HG02970 (cell line): ENCODE measurements around the gene ZEB2.
"Not testable (repeated sequence)": the region's sequence is repeated elsewhere in the genome, so short reads cannot be mapped to it uniquely, and the experiment has no call there.

Experiments
- ATAC-seq: cut with Tn5 transposase; IDR thresholded peaks from one replicate; pipeline ENCODE4 v1.9.1; 2021; ENCODE audit warnings: mild to moderate bottlenecking, moderate library complexity, moderate number of reproducible peaks; ENCODE audit not compliant: unreplicated experiment, low FRiP score

Gene ZEB2

DNA sequence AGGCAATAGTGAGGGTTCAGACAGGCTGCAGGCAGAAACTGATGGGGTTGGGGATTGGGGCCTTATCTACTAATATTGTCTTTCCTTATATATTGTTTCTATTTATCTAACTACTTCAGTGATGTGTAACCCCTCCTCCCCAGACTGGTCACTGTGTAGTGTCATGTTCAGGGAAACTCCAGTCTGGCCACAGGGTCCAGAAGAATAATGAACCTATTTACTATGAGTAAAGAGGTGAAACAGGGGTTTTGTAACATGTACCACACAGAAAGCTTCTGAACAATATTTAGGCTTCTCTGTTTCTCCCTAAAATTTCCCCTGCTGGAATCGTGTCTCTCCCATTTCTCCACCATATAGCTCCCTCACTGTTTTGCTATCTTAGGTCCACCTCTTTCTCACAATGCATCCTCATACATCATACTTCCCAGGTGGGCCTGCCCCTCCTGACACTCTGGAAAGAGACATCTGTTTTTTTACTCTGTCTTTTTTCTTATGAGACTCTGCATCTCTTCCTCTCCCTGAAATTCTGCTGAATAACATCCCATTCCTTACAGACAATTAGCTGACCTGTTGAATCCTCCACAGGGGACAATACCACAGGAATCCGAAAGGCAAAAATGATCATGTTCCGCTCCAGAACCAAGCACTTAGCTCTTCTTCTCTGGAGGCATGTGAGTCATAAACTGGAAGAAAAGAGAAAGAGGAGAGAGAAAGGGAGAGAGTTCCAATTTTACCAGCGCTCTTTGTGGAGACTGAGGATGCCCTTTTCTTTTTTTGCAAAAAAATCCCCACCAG, 154.8 kb downstream of the ZEB2 start:
- ATAC-seq, result no peak

DNA sequence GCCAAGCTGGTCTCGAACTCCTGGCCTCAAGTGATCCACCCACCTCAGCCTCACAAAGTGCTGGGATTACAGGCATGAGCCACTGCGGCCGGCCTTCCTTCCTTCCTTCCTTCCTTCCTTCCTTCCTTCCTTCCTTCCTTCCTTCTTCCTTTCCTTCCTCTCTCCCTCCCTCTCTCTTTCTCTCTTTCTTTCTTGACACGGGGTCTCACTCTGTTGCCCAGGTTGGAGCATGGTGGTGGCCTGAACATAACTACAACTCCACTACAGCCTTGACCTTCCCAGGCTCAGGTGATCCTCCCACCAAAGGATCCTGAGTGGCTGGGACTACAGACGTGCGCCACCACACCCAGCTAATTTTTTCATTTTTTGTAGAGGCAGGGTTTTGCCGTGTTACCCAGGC, 155.7 kb downstream of the ZEB2 start:
- ATAC-seq, result not testable (repeated sequence)

GRCh38 chr2:144362401-144362800, 157.5 kb downstream of the ZEB2 start:
- ATAC-seq, result no peak

GRCh38 chr2:144361742-144362141, 158.2 kb downstream of the ZEB2 start:
- ATAC-seq, result no peak

DNA sequence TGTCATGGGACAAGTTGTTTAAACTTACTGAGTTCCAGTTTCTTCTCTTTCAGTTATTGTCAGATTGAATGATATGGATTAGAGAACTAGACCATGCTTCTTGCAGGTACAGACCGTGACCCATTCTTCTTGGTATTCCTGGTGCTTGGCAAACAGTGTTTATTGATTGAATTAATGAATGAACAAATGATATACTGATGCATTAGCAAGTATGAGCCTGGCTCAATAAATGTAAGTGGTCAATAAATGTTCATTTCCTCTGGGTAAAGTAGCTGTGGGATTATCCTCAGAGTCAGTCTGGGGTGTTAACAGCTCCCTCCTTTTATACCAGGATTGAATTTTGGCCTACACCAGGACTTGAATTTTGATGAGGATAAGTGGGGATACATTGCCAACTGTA, 160.2 kb downstream of the ZEB2 start:
- ATAC-seq, result no peak

DNA sequence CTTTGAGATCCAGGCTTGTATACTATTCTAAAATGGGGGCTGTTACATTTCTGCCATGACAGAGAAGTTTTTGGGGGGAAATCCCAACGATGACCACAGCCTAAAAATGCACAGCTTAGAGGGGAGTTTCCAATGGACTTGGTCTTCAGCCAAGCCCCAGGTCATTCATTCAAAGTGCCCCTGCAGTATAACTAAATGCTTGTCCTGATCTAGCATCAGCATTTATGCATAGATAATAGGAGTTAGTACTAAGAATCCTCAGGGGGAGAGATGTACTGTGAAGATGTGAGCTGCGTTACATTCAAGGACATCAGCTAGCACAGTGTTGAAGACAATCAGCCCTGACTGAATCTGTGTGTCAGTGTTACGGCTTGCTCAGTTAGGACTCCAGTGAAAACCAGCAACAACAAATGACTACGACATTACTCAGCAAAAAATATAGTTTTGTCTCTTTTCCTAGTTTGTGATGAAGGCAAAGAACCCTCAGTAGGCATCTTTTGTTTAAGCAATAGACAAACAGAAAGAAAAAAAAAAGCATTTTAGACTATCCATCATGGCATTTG, 160.9 kb downstream of the ZEB2 start:
- peak; percentile 62 for ATAC-seq

GRCh38 chr2:144358374-144358964, 161.4 kb downstream of the ZEB2 start:
- peak; percentile 8 for ATAC-seq

- peak; percentile 77 for ATAC-seq
Observed at GRCh38 chr2:144357623-144358373, 162.1 kb downstream of the ZEB2 start.

DNA sequence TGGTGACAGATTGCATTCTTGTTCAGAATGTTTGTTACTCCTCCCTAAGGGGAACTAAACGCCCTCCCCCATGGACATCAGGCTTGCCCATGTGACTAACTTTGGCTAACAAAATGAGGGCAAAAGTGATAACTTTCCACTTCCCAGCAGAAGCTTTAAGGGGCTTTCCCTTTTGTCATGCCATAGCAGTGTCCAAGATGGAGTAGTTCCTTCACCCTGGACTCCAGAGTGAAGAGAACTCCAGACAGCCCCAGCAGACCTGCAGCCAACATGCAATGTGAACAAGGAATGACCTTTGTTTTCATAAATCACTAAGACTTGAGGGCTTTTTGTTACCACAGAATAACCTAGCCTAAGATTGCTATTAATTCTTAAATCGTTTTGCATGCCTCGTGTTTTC, 163.5 kb downstream of the ZEB2 start:
- no peak for ATAC-seq

DNA sequence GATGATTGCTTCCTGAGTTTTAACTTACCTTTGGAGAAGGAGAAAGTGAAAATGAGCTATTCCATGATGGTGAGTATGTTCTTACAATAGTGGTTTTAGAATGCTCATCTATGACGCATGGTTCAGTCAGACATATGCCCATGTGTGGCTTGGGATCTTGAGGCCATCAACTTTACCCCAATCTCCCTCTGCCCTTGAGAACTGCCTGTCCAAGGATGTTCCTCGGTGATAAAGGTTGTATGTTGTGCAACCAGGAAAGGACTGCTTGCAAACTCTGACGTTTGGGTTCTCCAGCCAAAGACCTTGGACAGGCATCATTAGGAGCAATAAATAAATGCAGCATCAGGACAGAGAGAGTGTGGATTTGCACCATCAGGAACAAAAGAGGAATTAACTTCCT, 165.0 kb downstream of the ZEB2 start:
- ATAC-seq, result no peak

- ATAC-seq, result no peak
Observed at GRCh38 chr2:144351687-144352086, 168.2 kb downstream of the ZEB2 start.

DNA sequence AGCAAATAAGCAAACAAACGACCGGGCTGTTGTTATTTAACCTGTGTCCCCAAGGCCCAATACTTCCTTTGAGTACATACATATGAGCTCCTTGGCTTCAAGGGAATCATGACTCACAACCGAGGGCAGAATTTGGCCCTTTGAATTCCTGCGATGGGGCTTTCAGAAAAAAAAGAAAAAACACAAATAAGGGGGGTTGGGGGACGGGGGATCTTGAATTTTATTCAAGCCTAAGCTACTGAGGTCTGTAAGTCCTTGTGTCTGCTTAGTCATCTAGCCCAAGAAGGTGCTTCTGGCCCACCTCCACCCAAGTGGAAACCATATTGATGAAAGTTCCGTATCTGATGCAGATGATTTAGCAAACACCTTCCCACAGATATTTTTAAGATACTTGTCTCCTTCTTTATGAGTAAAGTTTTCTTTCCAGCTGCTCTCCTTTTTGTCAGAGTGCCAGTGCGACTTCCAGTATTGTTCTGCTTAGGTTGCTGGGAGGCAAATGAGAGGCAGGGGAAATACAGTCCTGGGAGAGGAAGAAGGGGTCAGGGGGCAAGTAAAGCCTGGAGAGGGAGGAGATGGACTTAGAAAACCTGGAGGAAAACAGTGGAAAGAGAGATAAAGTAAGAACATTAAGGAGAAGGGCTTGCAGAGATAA, 169.6 kb downstream of the ZEB2 start:
- ATAC-seq, result no peak

GRCh38 chr2:144349674-144350073, 170.2 kb downstream of the ZEB2 start:
- ATAC-seq, result no peak

DNA sequence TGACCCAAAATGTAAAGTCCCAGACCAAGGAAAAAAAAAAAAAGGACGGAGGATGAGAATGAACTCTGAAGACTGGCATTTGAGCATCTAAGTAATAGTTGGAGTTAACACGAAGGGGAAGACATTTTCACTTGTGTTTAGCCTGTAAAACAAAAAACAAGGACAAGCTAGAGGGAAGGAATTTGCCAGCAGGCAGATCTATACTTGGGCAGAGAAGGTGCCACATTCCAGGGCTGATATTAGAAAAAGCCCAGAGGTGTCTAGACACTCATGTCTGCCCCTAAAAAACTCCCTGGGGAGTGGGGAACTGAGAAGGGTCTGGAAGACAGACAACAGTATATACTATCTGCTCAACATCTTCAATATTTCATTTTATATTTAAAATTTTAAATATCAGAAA, 171.1 kb downstream of the ZEB2 start:
- no peak for ATAC-seq

DNA sequence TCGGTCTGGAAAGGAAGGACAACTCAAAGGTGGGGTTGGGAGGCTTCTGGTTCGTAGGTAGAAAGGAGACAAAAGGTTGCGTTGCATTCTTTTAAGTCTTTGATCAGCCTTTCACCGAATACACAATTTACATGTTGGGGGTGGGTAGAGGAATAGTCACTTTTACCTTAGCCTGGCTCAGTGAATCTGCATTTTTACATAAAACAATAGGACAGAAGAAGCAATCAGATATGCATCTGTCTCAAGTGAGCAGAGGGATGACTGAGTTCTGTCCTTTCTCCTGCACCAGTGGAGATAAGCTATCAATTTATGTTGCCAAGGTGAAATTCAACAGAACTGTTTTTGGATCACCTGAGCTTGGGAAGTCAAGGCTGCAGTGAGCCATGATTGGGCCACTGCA, 173.7 kb downstream of the ZEB2 start:
- ATAC-seq, result no peak

GRCh38 chr2:144343145-144343544, 176.8 kb downstream of the ZEB2 start:
- no peak for ATAC-seq

DNA sequence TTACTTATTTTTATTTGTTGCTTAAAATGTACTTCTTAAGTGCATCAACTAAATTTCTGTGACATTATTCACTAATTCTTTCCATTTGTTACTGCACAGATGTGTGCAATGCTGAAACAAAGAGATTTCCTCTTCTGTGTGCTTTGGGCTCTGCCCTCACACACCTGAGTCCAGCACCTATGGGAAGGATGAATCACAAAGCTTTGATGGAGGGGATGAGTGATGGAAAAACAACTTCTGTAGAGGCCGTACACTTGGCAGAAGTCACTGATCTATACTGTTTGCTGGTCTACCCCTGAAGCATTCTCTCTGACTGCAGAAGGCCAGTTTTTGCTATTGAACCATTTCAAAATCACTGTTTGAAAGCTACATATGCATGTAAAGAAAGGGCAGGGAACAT, 178.4 kb downstream of the ZEB2 start:
- no peak for ATAC-seq

GRCh38 chr2:144339048-144339447, 180.9 kb downstream of the ZEB2 start:
- ATAC-seq, result no peak

- ATAC-seq, result no peak
Observed at GRCh38 chr2:144334551-144334950, 185.4 kb downstream of the ZEB2 start.
